Measurements from ENCODE around the gene TWIST2.

TWIST2 gene

GRCh38 chr2:238846628-238847418, 1.1 kb upstream of the TWIST2 start:
- no peak for TF ChIP-seq POLR2A (IDR thresholded peaks at IDR 0.05; ENCODE audit: low read depth, low read length)
- TF ChIP-seq PAX5 (IDR thresholded peaks at IDR 0.05; ENCODE audit: insufficient read depth, low read length, severe bottlenecking), result no peak
- no peak for TF ChIP-seq POU2F2 (IDR thresholded peaks at IDR 0.05; ENCODE audit: low read depth, low read length)
- no peak for TF ChIP-seq TAF1 (IDR thresholded peaks at IDR 0.05; ENCODE audit: low read depth, low read length)
- TF ChIP-seq POLR2AphosphoS5 (IDR thresholded peaks at IDR 0.05; ENCODE audit: low read depth, low read length), result no peak
- no peak for TF ChIP-seq SPI1 (IDR thresholded peaks at IDR 0.05; ENCODE audit: low read depth, low read length)
- DNase-seq (ENCODE audit: insufficient read length, low spot score), result no peak
- no peak for FAIRE-seq

- no peak for TF ChIP-seq POU2F2 (IDR thresholded peaks at IDR 0.05; ENCODE audit: low read depth, low read length)
- TF ChIP-seq TAF1 (IDR thresholded peaks at IDR 0.05; ENCODE audit: low read depth, low read length), result no peak
- DNase-seq (ENCODE audit: insufficient read length, low spot score) (no peak), FAIRE-seq (no peak)
Observed at GRCh38 chr2:238847419-238847801, 475 bp upstream of the TWIST2 start.

- FAIRE-seq (no peak), DNase-seq (ENCODE audit: insufficient read length, low spot score) (no peak)
- TF ChIP-seq TAF1 (IDR thresholded peaks at IDR 0.05; ENCODE audit: low read depth, low read length) (no peak), SPI1 (IDR thresholded peaks at IDR 0.05; ENCODE audit: low read depth, low read length) (no peak), POLR2AphosphoS5 (IDR thresholded peaks at IDR 0.05; ENCODE audit: low read depth, low read length) (no peak), POU2F2 (IDR thresholded peaks at IDR 0.05; ENCODE audit: low read depth, low read length) (no peak), POLR2A (IDR thresholded peaks at IDR 0.05; ENCODE audit: low read depth, low read length) (no peak), PAX5 (IDR thresholded peaks at IDR 0.05; ENCODE audit: insufficient read depth, low read length, severe bottlenecking) (no peak)
Observed at GRCh38 chr2:238848691-238848975, 748 bp downstream of the TWIST2 start.

- FAIRE-seq (no peak), DNase-seq (ENCODE audit: insufficient read length, low spot score) (no peak)
- TF ChIP-seq TAF1 (IDR thresholded peaks at IDR 0.05; ENCODE audit: low read depth, low read length), result no peak
- no peak for TF ChIP-seq PAX5 (IDR thresholded peaks at IDR 0.05; ENCODE audit: insufficient read depth, low read length, severe bottlenecking)
- TF ChIP-seq POU2F2 (IDR thresholded peaks at IDR 0.05; ENCODE audit: low read depth, low read length), result no peak
- no peak for TF ChIP-seq SPI1 (IDR thresholded peaks at IDR 0.05; ENCODE audit: low read depth, low read length)
- TF ChIP-seq POLR2A (IDR thresholded peaks at IDR 0.05; ENCODE audit: low read depth, low read length), result no peak
- no peak for TF ChIP-seq POLR2AphosphoS5 (IDR thresholded peaks at IDR 0.05; ENCODE audit: low read depth, low read length)
Observed at GRCh38 chr2:238848976-238849853, 1.3 kb downstream of the TWIST2 start.

- no peak for TF ChIP-seq PAX5 (IDR thresholded peaks at IDR 0.05; ENCODE audit: insufficient read depth, low read length, severe bottlenecking)
- TF ChIP-seq SPI1 (IDR thresholded peaks at IDR 0.05; ENCODE audit: low read depth, low read length), result no peak
- TF ChIP-seq POLR2AphosphoS5 (IDR thresholded peaks at IDR 0.05; ENCODE audit: low read depth, low read length), result no peak
- TF ChIP-seq POLR2A (IDR thresholded peaks at IDR 0.05; ENCODE audit: low read depth, low read length), result no peak
- no peak for TF ChIP-seq POU2F2 (IDR thresholded peaks at IDR 0.05; ENCODE audit: low read depth, low read length)
- TF ChIP-seq TAF1 (IDR thresholded peaks at IDR 0.05; ENCODE audit: low read depth, low read length), result no peak
- no peak for FAIRE-seq
- DNase-seq (ENCODE audit: insufficient read length, low spot score), result no peak
Observed at GRCh38 chr2:238850091-238850490, 2.2 kb downstream of the TWIST2 start.

DNA sequence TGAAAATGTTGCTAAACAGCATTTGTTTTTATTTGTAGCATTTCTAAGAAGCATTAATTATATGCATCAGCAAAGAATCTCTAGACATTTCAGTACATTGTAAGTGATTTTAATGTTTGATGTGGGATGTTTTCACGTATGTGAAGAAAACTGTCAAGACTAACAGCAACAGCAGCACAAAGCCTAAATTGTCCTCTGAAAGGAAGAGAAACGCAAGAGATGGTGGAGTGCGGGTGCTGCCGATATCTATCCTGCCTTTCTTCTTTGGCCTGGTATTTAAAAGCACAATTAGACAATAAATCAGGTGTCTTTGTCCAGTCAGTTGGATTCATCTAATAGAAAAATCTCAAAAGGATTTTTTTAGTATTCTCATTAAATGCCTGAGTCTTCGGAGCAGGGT, 3.1 kb downstream of the TWIST2 start:
- TF ChIP-seq POLR2A (IDR thresholded peaks at IDR 0.05; ENCODE audit: low read depth, low read length) (no peak), SPI1 (IDR thresholded peaks at IDR 0.05; ENCODE audit: low read depth, low read length) (no peak), POLR2AphosphoS5 (IDR thresholded peaks at IDR 0.05; ENCODE audit: low read depth, low read length) (no peak), PAX5 (IDR thresholded peaks at IDR 0.05; ENCODE audit: insufficient read depth, low read length, severe bottlenecking) (no peak), POU2F2 (IDR thresholded peaks at IDR 0.05; ENCODE audit: low read depth, low read length) (no peak), TAF1 (IDR thresholded peaks at IDR 0.05; ENCODE audit: low read depth, low read length) (no peak)
- FAIRE-seq (no peak), DNase-seq (ENCODE audit: insufficient read length, low spot score) (no peak)

DNA sequence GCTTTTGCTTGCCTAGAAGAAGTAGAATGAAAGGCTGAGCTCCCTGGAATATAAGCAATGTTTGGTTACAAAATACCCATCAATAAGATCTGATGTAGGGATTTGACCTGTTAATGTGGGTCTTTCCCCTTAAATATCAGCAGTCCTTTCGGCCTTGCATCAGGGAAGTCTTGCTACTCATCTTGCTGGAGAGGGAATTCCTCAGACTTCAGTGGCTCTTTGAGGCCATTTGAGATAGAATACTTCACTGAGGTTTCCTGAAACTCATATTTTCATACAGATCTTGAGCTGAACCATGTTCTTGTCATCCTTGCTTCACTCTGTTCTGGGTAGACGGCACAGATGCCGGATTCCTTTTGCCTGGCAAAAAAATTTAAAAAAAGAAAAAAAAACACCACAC, 3.9 kb downstream of the TWIST2 start:
- no peak for FAIRE-seq
- no peak for DNase-seq (ENCODE audit: insufficient read length, low spot score)
- TF ChIP-seq POU2F2 (IDR thresholded peaks at IDR 0.05; ENCODE audit: low read depth, low read length) (no peak), PAX5 (IDR thresholded peaks at IDR 0.05; ENCODE audit: insufficient read depth, low read length, severe bottlenecking) (no peak), SPI1 (IDR thresholded peaks at IDR 0.05; ENCODE audit: low read depth, low read length) (no peak), TAF1 (IDR thresholded peaks at IDR 0.05; ENCODE audit: low read depth, low read length) (no peak), POLR2A (IDR thresholded peaks at IDR 0.05; ENCODE audit: low read depth, low read length) (no peak), POLR2AphosphoS5 (IDR thresholded peaks at IDR 0.05; ENCODE audit: low read depth, low read length) (no peak)

GRCh38 chr2:238852206-238852869, 4.5 kb downstream of the TWIST2 start:
- DNase-seq (ENCODE audit: insufficient read length, low spot score) (no peak), FAIRE-seq (no peak)
- TF ChIP-seq PAX5 (IDR thresholded peaks at IDR 0.05; ENCODE audit: insufficient read depth, low read length, severe bottlenecking) (no peak), POU2F2 (IDR thresholded peaks at IDR 0.05; ENCODE audit: low read depth, low read length) (no peak), TAF1 (IDR thresholded peaks at IDR 0.05; ENCODE audit: low read depth, low read length) (no peak), POLR2AphosphoS5 (IDR thresholded peaks at IDR 0.05; ENCODE audit: low read depth, low read length) (no peak)

DNA sequence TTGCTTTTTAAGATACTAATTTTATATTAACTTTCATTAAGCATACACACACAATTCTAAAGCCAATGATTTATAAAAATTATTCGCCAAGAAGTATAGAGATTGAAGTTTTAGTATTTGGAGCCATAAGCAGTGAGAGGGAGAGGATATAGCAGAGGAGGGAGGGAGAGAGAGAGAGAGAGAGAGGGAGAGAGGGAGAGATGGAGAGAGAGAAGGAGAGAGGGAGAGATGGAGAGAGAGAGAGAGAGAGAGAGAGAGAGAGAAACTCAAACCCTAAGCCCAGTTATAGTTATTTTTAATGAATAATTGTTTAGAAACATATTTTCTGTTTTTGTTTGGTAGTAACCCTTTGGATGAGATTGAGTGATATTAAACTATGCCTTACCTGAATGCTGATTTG, 5.3 kb downstream of the TWIST2 start:
- FAIRE-seq (no peak), DNase-seq (ENCODE audit: insufficient read length, low spot score) (no peak)
- TF ChIP-seq SPI1 (IDR thresholded peaks at IDR 0.05; ENCODE audit: low read depth, low read length), result no peak
- no peak for TF ChIP-seq POLR2AphosphoS5 (IDR thresholded peaks at IDR 0.05; ENCODE audit: low read depth, low read length)
- TF ChIP-seq POLR2A (IDR thresholded peaks at IDR 0.05; ENCODE audit: low read depth, low read length), result no peak
- TF ChIP-seq TAF1 (IDR thresholded peaks at IDR 0.05; ENCODE audit: low read depth, low read length), result no peak
- TF ChIP-seq POU2F2 (IDR thresholded peaks at IDR 0.05; ENCODE audit: low read depth, low read length), result no peak
- no peak for TF ChIP-seq PAX5 (IDR thresholded peaks at IDR 0.05; ENCODE audit: insufficient read depth, low read length, severe bottlenecking)

All from GM12891 (cell line).